ENCODE data around the gene AMT. TPM values are rescaled to one million over a fixed set of nuclear protein-coding genes. Genes with fewer than 3 reads are reported as not detected.

Gene AMT
- total RNA-seq, 1 donor = 1.7 TPM

DNA sequence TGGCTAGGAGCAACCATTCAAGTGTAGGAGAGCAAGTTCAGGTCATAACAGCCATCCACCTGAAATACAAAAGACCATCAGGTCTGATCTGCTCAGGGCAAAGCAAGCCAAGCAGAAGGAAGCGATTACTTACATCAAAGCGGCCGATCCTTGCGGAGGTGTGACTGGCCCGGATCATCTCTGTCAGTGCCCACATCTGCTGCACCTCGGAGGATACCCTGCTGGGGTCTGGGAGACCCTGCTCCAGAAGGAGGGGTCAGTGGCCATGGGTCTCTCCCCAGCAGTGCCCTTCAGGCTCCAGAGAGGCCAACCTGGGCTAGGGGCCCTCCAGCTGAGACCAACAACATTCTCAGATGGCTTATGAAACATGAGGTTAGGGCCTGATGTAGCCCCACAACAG lies 2.5 kb upstream of the AMT start:
- no peak for DNase-seq (ENCODE audit: low read depth)
- TF ChIP-seq, protein P1, sequence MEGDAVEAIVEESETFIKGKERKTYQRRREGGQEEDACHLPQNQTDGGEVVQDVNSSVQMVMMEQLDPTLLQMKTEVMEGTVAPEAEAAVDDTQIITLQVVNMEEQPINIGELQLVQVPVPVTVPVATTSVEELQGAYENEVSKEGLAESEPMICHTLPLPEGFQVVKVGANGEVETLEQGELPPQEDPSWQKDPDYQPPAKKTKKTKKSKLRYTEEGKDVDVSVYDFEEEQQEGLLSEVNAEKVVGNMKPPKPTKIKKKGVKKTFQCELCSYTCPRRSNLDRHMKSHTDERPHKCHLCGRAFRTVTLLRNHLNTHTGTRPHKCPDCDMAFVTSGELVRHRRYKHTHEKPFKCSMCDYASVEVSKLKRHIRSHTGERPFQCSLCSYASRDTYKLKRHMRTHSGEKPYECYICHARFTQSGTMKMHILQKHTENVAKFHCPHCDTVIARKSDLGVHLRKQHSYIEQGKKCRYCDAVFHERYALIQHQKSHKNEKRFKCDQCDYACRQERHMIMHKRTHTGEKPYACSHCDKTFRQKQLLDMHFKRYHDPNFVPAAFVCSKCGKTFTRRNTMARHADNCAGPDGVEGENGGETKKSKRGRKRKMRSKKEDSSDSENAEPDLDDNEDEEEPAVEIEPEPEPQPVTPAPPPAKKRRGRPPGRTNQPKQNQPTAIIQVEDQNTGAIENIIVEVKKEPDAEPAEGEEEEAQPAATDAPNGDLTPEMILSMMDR (IDR thresholded peaks at IDR 0.05; ENCODE audit: insufficient read depth, low read depth, low read length) = no peak
- H3K4me3 ChIP-seq (ENCODE audit: low read depth, low read length) = no peak overlapping the region

GRCh38 chr3:49421890-49422378 lies 339 bp downstream of the AMT start:
- peak overlapping the region; percentile 40 for H3K4me3 ChIP-seq (ENCODE audit: low read depth, low read length)
- TF ChIP-seq, protein P1 (IDR thresholded peaks at IDR 0.05; ENCODE audit: insufficient read depth, low read depth, low read length) = no peak
- DNase-seq (ENCODE audit: low read depth) = no peak

DNA sequence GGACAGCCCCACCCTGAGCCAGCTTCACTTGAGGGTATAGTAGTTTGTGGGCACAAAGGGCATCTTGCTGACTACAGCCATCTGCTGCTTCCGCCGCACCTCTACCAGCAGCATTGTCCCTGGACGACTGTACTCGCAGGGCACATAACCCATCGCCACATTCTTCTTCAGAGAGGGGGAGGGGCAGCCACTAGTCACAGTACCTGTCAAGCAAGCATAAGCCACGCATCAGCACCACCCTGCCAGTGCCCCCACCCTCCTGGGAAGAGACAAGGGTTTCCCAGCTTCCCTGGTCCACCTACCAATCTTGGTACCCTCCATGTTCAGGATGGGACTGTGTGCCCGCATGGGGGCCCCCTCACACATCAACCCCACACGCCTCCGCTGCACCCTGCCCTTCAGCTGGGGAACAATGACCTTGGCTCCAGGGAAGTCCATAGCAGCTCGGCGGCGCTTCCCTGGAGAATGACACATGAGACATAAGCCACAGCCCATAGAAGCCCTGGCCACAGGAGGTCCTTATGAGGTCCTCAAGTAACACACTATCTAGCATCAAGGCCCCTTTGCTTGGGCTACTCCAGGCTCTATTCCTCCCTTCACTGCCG lies 4.7 kb downstream of the AMT start:
- TF ChIP-seq, protein P1 (IDR thresholded peaks at IDR 0.05; ENCODE audit: insufficient read depth, low read depth, low read length) = no peak
- no peak overlapping the region for H3K4me3 ChIP-seq (ENCODE audit: low read depth, low read length)
- DNase-seq (ENCODE audit: low read depth) = no peak

GRCh38 chr3:49416867-49417266 lies 5.4 kb downstream of the AMT start:
- H3K4me3 ChIP-seq (ENCODE audit: low read depth, low read length) = no peak overlapping the region
- no peak for DNase-seq (ENCODE audit: low read depth)
- TF ChIP-seq, protein P1 (IDR thresholded peaks at IDR 0.05; ENCODE audit: insufficient read depth, low read depth, low read length) = no peak

GRCh38 chr3:49415931-49416601 lies 6.2 kb downstream of the AMT start:
- TF ChIP-seq, protein P1 (IDR thresholded peaks at IDR 0.05; ENCODE audit: insufficient read depth, low read depth, low read length) = no peak
- no peak overlapping the region for H3K4me3 ChIP-seq (ENCODE audit: low read depth, low read length)
- no peak for DNase-seq (ENCODE audit: low read depth)

GRCh38 chr3:49414753-49415152 lies 7.5 kb downstream of the AMT start:
- TF ChIP-seq, protein P1 (IDR thresholded peaks at IDR 0.05; ENCODE audit: insufficient read depth, low read depth, low read length) = no peak
- DNase-seq (ENCODE audit: low read depth) = no peak
- no peak overlapping the region for H3K4me3 ChIP-seq (ENCODE audit: low read depth, low read length)
